Measurements from ENCODE around the gene WDR62.

The WDR62 gene

DNA sequence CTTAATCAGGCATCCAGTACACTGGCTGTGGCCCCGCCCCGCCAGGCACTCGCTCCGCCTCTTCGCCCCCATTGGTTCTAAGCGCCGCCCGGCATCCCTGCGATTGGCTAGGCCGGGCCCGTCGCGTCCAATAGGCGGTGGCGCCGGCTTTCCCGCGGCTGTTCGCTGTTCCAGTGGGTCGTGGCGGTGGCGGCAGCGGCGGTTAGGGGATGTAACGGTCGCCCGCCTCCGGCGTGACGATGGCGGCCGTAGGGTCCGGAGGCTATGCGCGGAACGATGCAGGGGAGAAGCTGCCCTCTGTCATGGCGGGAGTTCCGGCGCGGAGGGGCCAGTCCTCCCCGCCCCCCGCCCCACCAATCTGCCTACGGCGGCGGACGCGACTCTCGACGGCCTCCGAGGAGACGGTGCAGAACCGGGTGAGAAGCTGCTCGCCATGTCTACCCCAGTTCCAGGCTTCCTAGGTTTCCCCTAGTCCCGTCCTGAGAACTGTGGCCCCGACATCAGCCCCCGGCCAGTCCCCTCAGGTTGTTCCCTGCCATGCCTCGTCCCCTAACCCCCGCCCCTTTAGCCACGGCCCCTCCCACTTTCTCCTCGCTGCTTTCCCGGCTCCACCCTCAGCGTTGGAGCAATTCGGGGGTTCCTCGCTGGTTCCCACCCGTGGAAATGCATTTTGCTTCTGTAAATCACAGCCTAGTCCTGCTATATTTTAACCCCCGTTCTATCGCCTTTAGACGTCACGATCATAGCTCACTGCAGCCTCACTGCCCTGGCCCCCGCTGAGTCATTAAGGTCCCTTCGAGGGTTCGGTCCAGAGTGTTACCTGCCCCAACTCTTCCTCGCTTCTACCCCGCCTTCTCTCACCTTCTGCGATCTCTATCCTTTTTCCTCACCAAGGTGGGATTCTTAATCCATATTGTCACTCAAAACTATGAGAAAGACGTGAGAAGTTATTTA lies at the start of gene WDR62:
WDR62 (plus strand) TSS at position 165 of the 954 bp plus-strand sequence; CDS start at position 240, 75 bp downstream.
- DNase-seq, result peak; percentile 95 to 96

DNA sequence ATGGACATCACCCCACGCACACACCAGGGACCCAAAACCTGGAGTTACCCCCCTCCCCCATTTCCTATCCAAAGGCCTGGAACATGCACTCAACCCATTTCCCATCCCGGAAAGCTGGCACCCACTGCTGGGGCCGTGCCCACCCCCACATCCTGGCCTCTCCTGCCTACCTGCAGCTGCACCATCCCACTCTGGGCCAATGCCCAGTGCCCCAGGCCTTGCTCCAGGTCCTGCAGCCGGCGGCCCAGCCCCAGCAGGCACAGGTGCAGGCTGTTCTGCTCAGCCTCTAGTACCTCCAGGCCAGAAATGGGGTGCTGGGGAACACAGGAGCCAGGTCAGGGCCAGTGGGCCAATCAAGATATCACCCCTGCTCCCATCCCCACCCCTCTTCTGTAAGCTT lies 47.7 kb upstream of the WDR62 start:
- no peak for DNase-seq

DNA sequence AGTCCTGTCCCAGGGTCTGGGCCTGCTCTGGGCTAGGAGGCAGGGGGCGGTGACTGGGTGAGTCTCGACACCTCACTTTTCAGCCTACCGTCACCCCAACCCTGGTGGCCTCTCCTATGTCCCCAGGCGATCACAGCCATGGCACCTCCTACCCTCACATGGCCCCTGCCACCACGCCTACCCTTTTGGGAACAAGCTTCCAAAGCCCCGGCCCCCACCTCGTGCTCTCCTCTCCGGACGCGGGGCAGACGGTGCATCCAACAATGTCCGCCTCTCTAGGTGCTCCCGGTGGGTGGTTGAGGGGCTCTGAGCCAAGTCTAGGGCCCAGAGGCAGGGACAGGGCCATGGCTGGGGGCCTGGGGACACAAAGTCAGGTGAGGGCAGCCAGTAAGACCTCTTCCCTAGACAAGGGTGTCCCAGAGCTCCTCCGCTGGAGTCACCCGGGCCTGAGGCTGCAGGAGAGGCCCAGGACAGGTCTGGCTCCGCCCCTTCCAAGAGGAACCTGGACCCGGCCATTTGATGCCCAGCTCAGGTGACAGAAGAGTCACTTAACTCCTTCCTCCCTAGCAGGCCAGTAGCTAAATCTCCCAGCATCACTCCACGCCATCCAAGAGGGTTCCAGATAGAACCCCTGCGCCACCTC lies 46.2 kb upstream of the WDR62 start, which contains the start of gene SYNE4:
SYNE4 (minus strand) TSS at position 478 of the 643 bp plus-strand sequence; CDS start at position 346, 132 bp downstream.
- no peak for DNase-seq

DNA sequence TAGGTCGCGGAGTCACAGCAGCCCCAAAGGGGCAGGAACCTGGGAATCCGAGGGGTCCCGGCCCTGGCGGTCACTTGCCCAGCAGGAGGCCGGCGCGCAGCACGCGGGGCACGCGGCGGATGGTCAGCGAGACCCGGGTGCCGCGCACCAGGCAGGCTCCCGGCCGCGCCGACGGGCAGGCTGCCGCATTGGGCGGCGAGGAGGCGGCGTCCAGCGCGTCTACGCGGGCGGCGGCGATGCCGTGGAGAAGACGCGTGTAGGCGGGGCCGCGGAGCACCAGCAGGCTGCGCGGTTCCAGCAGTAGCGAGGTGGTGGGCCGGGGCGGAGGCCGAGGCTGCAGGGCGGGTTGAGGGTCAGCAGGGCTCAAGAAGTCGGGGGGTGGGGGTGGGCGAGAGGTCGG lies 45.5 kb upstream of the WDR62 start:
- DNase-seq, result peak; percentile 25 to 38

DNA sequence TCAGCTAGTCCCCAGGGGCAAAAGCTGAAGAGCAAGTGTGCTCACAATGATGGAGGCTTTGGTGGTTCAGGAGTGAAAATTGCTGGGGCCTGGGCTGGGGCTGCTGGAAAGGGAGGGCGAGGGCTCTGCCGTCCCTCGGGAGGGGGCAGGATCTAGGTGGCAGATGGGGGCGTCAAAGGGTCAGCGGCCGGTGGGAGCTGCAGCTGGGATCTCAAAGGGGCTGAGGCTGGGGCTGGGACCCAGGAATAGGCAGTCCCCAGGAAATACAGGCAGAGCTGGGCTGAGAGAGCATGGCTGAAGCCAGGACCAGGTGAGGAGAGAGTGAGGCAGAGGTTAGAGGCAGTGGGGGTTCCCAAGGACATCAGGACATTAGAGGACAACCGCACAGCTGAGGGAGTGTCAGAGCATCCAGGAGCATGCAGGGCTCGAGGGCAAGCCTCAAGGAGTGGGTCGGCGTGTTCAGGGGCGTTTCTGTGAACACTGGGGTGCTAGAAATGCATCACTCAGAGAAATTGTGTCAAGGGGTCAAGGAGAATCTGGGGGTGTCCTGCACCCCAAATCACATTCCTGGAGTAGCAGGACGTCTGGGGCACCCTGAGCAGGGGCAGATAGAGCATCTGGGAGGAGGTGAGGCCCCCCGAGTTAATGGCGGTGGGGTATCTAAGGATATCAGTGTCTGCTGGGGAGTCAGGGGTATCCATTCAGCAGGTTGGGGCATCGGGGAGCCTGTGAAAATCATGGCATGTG lies 44.9 kb upstream of the WDR62 start:
- no peak for DNase-seq

DNA sequence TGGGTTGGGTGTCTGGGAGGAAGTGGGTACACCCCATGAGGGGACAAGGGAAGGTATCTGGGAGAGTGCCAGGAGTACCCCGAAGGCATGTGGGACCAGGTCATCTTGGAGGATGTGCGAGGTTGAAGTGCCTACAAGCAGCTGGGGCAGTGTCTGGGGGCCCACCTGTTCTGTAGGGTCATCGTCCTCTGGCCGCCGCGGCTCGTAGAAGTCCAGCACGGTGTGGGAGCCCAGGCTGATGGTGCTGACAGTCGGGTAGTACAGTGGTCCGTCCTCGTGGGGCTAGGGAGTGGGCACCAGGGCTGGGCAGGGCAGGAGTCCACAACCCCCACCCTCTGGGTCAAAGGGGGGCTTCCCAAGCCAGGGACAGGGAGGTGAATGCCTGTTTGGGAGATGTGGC lies 44.3 kb upstream of the WDR62 start:
- DNase-seq, result no peak

DNA sequence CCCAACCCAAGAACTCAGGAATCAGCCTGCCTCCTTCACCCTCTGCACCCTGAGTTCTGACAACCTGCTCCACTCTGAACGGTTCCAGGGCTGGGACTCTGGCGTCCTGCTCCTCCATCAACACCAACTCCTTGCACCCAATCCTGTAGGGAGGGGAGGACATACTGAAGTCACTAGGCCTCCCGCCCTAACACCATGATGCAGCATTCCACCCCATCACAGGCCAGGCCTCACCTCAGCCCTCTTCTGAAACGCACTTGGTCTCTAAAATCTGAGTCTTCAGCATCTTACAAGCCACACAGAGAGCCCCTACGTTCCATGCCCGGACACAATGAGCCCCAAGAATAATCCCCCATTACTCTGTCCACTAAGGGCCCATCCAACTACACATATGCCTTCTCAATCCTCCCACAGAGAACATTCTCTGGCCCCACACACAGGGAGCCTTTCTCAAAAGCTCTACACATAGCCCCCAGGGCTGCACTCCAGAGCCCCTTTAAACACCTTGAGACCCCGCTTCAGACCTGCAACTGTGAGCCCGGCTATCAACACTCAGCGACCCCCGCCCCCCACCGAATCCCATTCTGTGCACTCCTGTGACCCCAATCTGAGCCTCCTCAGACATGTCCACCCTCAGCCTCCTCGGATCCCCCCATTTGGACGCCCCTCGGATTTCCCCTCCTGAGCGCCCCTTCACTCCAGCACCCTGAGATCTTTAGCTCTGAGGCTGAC lies 41.3 kb upstream of the WDR62 start:
- no peak for DNase-seq

DNA sequence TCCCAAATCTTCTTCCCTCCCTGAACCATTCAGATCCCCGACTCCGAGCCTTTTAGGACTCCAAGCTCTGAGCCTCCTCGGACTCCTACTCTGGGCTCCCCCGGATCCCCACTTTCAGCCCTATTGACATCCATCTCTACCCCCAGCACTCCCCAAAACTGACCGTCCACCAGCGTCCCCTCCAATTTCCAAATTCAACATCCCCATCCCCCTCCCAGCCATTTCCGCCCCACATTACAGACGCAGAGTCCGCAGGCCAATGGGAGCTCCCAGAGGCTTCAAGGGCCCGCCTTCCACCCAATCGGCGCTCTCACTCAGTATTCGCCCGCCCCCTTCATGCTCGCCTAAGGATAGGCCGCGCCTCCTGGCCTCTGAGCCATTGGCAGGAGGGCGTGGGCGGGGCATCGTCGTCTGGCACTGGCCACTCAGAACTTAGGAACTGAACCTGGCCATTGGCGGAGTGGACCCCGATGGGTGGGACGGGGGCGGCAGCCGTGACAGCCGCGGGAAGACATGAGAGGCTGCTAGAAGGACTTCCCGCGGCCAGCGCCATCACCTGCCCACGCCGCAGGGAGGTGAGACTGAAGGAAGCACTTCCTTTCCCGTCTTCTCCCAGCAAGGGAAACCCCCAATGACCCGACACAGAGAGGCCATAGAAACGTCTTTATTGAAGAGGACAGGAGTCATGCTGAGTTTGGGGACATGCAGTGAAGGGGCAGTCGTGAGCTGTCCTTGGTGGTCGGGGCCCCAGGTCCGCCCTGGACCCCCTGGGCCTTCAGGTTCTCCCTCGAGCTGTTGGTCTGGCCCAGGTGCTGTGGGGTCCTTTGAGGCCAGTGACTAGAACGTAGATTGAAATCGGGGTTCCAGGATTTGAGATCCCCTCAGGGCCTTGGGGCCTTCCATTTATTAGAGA lies 40.4 kb upstream of the WDR62 start, which contains the start of gene ALKBH6:
ALKBH6 (minus strand) TSS at position 202 of the 913 bp plus-strand sequence. CDS start 816 bp downstream, outside the sequence.
- peak; percentile 99 for DNase-seq

DNA sequence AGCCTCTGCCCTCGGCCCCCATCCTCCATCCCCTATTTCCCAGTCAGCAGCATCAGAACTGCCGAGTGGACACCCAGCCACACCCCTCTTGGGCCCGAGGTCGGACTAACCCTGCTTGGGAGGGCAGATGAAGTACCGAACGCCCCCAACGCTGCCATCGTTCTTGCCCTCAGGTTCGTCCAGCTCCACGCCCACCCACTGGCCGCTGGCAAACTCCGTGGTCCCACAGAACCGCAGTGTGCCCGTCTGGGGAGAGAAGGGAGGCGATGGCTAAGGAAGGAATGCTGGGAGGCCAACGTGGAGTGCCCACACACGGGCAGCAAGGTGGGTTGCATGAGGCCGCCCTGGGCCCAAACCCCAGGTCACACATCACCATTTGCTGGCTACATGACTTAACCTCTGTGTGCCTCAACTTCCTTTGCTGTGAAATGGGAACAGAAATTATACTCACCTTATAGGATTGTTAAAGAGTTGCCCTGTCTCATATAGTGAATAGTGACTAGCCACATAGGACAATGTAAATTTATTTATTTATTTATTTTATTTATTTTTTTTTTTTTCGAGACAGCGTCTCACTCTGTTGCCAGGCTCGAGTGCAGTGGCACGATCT lies 35.5 kb upstream of the WDR62 start:
- DNase-seq, result no peak

DNA sequence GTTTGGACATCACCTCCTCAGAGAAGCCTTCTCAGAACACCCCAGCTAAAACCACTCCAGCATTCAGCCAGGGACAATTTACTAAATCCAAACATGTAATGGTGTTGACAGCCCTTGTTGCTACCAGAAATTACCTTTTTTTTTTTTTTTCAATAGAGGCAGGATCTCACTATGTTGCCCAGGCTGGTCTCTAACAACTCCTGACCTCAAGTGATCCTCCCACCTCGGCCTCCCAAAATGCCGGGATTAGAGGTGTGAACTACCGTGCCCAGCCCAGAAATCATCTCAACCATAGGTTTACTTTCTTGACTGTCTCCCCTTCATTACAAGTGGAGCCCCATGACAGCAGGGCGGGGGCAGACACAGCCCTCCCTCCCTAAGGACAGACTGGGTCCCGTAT lies 31.3 kb upstream of the WDR62 start:
- DNase-seq, result no peak

DNA sequence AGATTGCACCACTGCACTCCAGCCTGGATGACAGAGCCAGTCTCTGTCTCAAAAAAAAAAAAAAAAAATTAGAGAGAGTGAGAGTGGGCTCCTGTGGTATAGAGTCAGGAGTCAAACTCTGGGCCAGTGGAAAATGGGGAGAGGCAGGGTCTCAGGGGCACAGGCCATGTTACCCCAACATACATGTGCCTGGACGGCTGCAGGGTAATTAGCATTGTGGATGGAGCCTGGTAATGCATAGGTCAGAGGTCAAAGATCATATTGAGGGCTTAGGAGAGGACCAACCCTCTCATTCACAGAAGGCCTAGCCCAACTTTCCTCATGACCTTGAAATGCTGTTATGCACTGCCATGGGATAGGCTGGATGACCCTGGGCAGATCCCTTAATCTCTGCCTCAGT lies 29.2 kb upstream of the WDR62 start:
- DNase-seq, result no peak

DNA sequence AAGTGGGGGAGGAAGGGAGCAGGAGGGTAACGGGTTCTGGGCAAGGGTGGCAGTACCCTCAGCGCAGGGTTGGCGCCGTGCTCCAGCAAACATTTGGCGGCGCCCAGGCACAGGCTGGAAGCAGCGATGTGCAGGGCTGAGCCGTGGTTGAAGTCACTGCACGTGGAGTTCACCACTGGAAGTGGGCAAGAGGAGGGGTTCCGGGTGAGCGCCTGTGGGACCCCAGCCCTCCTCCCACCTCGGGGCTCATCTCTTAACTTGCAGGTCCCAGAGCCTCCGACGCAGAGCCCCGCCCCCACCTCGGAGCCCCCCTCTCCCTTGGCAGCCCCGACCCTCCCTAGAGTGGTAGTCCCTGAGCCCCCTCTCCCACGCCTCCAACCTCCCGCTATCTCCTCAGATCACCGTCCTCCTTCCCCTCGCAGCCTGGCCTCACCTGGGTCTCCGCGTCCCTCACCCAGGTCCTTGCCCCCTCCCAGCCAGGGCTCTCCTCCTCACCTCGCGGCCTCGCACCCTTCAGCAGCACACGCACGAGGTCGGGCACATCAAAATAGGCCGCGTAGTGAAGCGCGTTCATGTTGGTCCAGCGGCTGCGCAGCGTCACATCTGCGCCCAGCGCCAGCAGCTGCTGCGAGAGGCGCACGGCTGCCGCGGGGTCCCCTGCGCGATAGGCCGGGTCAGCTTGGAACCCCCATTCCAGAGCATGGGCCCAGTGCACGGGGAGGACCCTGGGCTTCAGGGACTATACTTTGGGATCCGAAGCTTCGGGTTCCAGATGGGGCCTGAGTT lies 28.4 kb upstream of the WDR62 start:
- no peak for DNase-seq

DNA sequence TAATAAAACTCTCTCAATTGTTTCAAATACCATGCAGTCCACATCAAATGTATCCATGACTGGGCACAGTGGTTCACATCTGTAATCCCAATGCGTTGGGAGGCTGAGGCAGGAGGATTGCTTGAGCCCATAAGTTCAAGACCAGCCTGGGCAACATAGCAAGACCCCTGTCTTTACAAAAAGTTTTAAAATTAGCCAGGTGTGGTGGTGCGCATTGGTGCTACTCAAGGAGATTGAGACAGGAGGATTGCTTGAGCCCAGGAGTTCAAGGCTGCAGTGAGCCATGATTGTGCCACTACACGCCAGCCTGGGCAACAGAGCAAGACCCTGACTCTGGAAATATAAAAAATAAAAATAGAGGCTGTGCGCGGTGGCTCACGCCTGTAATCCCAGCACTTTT lies 27.0 kb upstream of the WDR62 start:
- no peak for DNase-seq

DNA sequence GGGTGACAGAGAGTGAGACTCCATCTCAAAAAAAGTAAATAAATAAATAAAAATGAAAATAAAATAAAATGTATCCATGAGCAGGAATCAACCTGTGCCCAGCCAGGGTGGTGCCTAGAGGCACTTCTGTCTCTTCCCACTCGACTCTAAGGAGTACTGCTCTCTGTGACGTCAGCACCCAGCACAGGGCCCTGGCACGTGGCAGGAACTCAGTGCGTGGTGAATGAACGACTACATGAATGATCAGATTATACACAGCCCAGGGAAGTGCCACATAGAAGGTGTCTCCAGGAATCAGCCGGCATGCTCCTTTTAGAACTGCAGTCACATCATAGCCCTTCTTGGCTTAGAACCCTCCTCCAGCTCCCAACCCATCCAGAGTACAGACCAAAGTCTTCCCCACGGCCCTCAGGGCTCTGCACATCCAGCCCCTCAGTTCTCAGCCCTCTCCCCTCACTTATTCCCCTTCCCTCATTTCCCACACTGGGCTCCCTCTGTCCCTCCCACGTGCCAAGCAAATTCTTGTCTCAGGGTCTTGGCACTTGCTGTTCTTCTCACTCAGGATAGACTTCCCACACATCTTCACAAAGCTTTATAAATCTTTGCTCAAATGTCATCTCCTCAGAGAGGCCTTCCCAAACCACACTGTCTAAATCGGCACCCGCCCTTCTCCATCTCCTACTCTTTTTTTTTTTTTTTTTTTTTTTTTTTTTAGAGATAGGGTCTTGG lies 26.2 kb upstream of the WDR62 start:
- no peak for DNase-seq

DNA sequence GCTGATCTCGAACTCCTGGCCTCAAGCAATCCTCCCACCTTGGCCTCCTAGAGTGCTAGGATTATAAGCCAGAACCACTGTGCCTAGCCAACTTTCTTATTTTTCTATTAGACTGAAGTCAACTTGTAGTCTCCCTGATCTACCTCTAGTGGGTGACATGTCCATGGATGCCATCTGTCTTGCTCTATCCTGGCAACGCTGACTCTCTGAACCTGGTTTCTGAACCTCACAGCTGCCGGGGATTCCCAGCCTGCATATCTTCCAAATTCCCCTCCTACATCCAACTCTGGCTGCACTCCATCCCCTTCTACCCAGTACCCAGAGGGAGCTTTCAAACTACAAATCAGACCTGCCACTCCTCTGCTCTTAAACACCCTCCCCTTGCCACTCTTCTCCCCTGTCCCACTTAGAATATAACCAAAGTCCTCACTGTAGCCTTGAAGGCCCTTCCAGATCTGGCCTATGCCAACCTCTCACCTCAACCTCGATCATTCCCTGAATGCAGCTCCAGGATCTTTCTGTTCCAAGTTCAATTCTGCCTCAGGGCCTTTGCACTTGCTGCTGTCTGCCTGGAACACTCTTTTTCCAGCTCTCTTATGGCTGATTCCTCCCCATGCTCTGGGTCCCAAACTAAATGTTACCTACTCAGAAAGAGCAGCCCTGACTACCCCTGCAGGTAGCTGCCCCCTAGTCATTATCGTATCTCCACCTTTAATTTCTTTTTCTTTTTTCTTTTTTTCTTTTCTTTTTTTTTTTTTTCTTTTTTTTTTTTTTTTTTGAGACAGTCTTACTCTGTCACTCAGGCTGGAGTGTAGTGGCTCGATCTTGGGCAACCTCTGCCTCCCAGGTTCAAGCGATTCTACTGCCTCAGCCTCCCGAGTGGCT lies 24.2 kb upstream of the WDR62 start:
- no peak for DNase-seq

DNA sequence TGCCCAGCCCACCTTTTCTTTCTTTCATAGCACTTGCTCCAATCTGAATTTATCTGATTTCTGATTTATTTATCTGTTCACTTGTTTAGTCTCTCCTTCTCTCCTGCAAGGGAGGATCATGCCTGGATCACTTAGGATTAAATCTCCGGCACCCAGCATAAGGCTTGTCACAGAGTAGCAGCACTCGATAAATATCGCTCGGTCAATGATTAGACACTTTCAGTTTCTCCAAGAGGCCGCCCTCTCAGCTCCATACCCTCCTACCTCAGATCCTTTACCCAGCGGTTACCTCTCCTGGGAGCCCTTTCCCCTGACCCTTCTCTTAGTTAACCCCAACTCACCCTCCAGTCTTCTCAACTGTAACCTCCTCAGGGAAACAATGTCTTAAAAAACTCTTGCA lies 23.4 kb upstream of the WDR62 start:
- DNase-seq, result no peak

DNA sequence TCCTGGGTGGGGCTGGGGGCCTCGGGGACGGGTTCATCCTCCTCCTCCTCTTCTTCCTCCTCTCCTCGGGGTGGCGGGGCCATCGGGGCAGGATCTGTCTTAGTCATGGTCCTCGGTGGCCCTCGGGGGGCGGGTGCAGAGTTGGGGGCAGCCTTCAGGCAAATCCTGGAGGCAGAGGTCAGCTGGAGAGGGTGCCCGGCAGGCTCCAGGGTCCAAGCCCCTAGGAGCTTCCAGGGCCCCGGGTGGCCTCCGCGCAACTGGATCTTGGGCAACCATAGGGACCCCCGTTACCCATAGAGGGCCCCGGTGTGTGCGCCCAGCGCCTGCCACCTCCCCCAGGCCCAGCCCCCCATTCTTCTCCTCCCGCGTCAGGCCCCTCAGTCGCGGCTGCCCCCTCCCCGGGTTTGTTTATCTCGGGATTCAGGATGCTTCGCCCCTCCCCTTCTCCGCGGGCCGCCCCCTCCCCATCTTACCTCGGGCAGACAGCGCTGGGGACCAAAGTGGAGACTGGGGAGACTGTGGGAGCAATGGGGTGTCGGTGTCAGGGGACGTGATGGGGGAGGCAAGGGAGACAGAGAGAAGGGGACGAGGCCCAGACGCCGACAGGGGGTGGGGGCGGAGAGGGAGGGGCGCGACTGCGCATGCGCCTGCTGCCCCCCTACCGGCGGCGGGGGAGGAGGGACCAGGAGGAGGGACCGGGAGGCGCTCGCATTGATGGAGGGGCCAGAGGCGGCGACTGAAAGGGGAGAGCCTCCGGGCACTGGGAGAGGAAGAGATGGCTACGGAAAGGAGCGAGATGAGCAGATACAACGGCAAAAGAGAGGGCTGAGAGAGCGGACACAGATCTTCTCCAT lies 22.2 kb upstream of the WDR62 start, which contains the start of gene CLIP3:
CLIP3 (minus strand) TSS at position 623 of the 854 bp plus-strand sequence; CDS start at position 107, 516 bp downstream.
- peak; percentile 76 to 79 for DNase-seq
